K562 (cell line): Measurements from ENCODE around the gene C2orf92. TPM values are rescaled to one million over a fixed set of nuclear protein-coding genes. Genes with fewer than 3 reads are reported as not detected.
A peak's percentile ranks its signal among the peaks of the same experiment; 100 is the strongest.

ENCODE experiments used
- BMI1 ChIP-seq: fragments of 150-350 bp; IDR thresholded peaks from 2 replicates; pipeline ENCODE4 v1.6.1; 2014; ENCODE audit warnings: low read length
- DDX20 ChIP-seq: fragments of 450-650 bp; IDR thresholded peaks from 2 replicates; pipeline ENCODE4 v1.6.1; 2016; ENCODE audit warnings: missing genetic modification characterization, low read depth, mild to moderate bottlenecking, missing compliant biosample characterization, moderate library complexity
- FOS ChIP-seq: IDR thresholded peaks from 3 replicates; pipeline ENCODE4 v1.6.1; 2011; ENCODE audit not compliant: insufficient read length; ENCODE audit errors: extremely low read depth
- FOSL1 ChIP-seq: fragments of 200-800 bp; sonication (Bioruptor generic); conservative IDR thresholded peaks from 2 replicates; pipeline ENCODE4 v1.6.1; 2016; ENCODE audit warnings: missing genetic modification characterization, missing compliant biosample characterization
- HNRNPL ChIP-seq: fragments of 200-400 bp; formaldehyde crosslinking; IDR thresholded peaks from 2 replicates; pipeline ENCODE4 v1.6.1; 2017; ENCODE audit warnings: low read depth, mild to moderate bottlenecking, low read length
- IRF9 ChIP-seq: fragments of 450-650 bp; IDR thresholded peaks from 2 replicates; pipeline ENCODE4 v1.6.1; 2016; ENCODE audit warnings: missing biosample characterization, missing genetic modification characterization
- KLF10 ChIP-seq: fragments of 250-450 bp; sonication (Bioruptor Pico); IDR thresholded peaks from 2 replicates; pipeline ENCODE4 v1.6.1; 2021; ENCODE audit warnings: matching md5 sums
- NCOR1 ChIP-seq: fragments of 450-650 bp; IDR thresholded peaks from 2 replicates; pipeline ENCODE4 v1.6.1; 2016; ENCODE audit warnings: mild to moderate bottlenecking, moderate library complexity
- PRPF4 ChIP-seq: fragments of 200-400 bp; formaldehyde crosslinking; IDR thresholded peaks from one replicate; pipeline ENCODE4 v1.6.1; 2017; ENCODE audit warnings: low read length, low read depth, mild to moderate bottlenecking; ENCODE audit not compliant: insufficient read depth, poor library complexity, severe bottlenecking
- SPI1 ChIP-seq: IDR thresholded peaks from 2 replicates; pipeline ENCODE4 v1.6.1; 2011; ENCODE audit warnings: low read depth, low read length, control low read depth, borderline replicate concordance
- TBP ChIP-seq: optimal IDR thresholded peaks from 2 replicates; pipeline ENCODE3; 2011; ENCODE audit warnings: low read depth, low read length, improper control_type of control experiment
- ZKSCAN3 ChIP-seq: fragments of 250-450 bp; sonication (Bioruptor Pico); IDR thresholded peaks from 2 replicates; pipeline ENCODE4 v1.4.0; 2020
- ZNF165 ChIP-seq: fragments of 250-450 bp; sonication (Bioruptor Pico); IDR thresholded peaks from 2 replicates; pipeline ENCODE4 v1.4.0; 2020; ENCODE audit warnings: borderline replicate concordance
- ZNF232 ChIP-seq: sonication (generic); formaldehyde crosslinking; IDR thresholded peaks from 2 replicates; pipeline ENCODE4 v1.8.0; 2022; ENCODE audit warnings: mild to moderate bottlenecking, missing genetic modification reagents
- ZNF785 ChIP-seq: fragments of 250-450 bp; sonication (Bioruptor Pico); IDR thresholded peaks from 2 replicates; pipeline ENCODE4 v1.4.0; 2020; ENCODE audit warnings: mild to moderate bottlenecking
- polyA plus RNA-seq, 8 experiments: library from polyadenylated mRNA; depleted of rRNA in 4 of 8; stranded (reverse) in 5 of 8; unstranded in 3 of 8; fragments of >200 nt; fragmentation: Nextera tagmentation in 2 of 8; fragmentation: Illumina TruSeq in 1 of 8; extraction: Ambion mirVana in 2 of 8; extraction: Trizol in 1 of 8; gene quantifications; 2 replicates each; pipeline versions ENCODE4 v1.2.1 to v1.2.3, GENCODE V29; 2011 to 2014; ENCODE audit warnings: inconsistent platforms in 1 of 8, missing spikeins in 1 of 8
- total RNA-seq, 7 experiments: library from RNA; depleted of rRNA in 6 of 7; stranded (reverse); fragments of >200 nt in 6 of 7; fragmentation: Illumina TruSeq in 2 of 7; extraction: Trizol in 2 of 7; gene quantifications; 2 replicates each; pipeline versions ENCODE4 v1.2.1 to v1.2.3, GENCODE V29; 2011 to 2021; ENCODE audit warnings: low replicate concordance in 1 of 7
- TF ChIP-seq, protein P1 (sequence below): fragments of 450-650 bp; formaldehyde crosslinking; conservative IDR thresholded peaks from 2 replicates; pipeline ENCODE4 v1.4.0; 2022; ENCODE audit warnings: mild to moderate bottlenecking, missing genetic modification characterization
- TF ChIP-seq, protein P2 (sequence below): fragments of 250-450 bp; sonication (Bioruptor Pico); IDR thresholded peaks from 2 replicates; pipeline ENCODE4 v1.8.0; 2022; ENCODE audit warnings: inconsistent platforms
- TF ChIP-seq, protein P3 (sequence below): fragments of 200-800 bp; sonication (Bioruptor generic); IDR thresholded peaks from 2 replicates; pipeline ENCODE4 v1.6.1; 2017; ENCODE audit warnings: missing genetic modification characterization, missing compliant biosample characterization
- TF ChIP-seq, protein P4 (sequence below): sonication (generic); formaldehyde crosslinking; IDR thresholded peaks from 2 replicates; pipeline ENCODE4 v1.8.1; 2023; ENCODE audit warnings: missing genetic modification reagents, mild to moderate bottlenecking, borderline replicate concordance

The C2orf92 gene
- total and polyA plus RNA-seq, 9 of the 15 experiments (the other 6 are each of a cell fraction or from before 2014, with no cell fraction given), result 0.65 to 6.8 (median 3.6) TPM

- TF ChIP-seq, protein P1, sequence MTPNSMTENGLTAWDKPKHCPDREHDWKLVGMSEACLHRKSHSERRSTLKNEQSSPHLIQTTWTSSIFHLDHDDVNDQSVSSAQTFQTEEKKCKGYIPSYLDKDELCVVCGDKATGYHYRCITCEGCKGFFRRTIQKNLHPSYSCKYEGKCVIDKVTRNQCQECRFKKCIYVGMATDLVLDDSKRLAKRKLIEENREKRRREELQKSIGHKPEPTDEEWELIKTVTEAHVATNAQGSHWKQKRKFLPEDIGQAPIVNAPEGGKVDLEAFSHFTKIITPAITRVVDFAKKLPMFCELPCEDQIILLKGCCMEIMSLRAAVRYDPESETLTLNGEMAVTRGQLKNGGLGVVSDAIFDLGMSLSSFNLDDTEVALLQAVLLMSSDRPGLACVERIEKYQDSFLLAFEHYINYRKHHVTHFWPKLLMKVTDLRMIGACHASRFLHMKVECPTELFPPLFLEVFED (CRISPR knock-in tag), result no peak
- TF ChIP-seq, protein P2, sequence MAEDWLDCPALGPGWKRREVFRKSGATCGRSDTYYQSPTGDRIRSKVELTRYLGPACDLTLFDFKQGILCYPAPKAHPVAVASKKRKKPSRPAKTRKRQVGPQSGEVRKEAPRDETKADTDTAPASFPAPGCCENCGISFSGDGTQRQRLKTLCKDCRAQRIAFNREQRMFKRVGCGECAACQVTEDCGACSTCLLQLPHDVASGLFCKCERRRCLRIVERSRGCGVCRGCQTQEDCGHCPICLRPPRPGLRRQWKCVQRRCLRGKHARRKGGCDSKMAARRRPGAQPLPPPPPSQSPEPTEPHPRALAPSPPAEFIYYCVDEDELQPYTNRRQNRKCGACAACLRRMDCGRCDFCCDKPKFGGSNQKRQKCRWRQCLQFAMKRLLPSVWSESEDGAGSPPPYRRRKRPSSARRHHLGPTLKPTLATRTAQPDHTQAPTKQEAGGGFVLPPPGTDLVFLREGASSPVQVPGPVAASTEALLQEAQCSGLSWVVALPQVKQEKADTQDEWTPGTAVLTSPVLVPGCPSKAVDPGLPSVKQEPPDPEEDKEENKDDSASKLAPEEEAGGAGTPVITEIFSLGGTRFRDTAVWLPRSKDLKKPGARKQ (CRISPR knock-in tag), result no peak
- TF ChIP-seq KLF10, result no peak
- TF ChIP-seq FOS, result no peak
- TF ChIP-seq, protein P3, sequence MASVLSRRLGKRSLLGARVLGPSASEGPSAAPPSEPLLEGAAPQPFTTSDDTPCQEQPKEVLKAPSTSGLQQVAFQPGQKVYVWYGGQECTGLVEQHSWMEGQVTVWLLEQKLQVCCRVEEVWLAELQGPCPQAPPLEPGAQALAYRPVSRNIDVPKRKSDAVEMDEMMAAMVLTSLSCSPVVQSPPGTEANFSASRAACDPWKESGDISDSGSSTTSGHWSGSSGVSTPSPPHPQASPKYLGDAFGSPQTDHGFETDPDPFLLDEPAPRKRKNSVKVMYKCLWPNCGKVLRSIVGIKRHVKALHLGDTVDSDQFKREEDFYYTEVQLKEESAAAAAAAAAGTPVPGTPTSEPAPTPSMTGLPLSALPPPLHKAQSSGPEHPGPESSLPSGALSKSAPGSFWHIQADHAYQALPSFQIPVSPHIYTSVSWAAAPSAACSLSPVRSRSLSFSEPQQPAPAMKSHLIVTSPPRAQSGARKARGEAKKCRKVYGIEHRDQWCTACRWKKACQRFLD (CRISPR knock-in tag), result peak; percentile 94
- TF ChIP-seq SPI1, result peak; percentile 29; the same call in 1 of the 2 replicates
- no peak for TF ChIP-seq ZNF232 (CRISPR knock-in tag)
- TF ChIP-seq ZNF785, result no peak
- no peak for TF ChIP-seq IRF9 (tag)
- TF ChIP-seq, protein P4, sequence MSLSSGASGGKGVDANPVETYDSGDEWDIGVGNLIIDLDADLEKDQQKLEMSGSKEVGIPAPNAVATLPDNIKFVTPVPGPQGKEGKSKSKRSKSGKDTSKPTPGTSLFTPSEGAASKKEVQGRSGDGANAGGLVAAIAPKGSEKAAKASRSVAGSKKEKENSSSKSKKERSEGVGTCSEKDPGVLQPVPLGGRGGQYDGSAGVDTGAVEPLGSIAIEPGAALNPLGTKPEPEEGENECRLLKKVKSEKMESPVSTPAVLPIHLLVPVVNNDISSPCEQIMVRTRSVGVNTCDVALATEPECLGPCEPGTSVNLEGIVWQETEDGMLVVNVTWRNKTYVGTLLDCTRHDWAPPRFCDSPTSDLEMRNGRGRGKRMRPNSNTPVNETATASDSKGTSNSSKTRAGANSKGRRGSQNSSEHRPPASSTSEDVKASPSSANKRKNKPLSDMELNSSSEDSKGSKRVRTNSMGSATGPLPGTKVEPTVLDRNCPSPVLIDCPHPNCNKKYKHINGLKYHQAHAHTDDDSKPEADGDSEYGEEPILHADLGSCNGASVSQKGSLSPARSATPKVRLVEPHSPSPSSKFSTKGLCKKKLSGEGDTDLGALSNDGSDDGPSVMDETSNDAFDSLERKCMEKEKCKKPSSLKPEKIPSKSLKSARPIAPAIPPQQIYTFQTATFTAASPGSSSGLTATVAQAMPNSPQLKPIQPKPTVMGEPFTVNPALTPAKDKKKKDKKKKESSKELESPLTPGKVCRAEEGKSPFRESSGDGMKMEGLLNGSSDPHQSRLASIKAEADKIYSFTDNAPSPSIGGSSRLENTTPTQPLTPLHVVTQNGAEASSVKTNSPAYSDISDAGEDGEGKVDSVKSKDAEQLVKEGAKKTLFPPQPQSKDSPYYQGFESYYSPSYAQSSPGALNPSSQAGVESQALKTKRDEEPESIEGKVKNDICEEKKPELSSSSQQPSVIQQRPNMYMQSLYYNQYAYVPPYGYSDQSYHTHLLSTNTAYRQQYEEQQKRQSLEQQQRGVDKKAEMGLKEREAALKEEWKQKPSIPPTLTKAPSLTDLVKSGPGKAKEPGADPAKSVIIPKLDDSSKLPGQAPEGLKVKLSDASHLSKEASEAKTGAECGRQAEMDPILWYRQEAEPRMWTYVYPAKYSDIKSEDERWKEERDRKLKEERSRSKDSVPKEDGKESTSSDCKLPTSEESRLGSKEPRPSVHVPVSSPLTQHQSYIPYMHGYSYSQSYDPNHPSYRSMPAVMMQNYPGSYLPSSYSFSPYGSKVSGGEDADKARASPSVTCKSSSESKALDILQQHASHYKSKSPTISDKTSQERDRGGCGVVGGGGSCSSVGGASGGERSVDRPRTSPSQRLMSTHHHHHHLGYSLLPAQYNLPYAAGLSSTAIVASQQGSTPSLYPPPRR (CRISPR knock-in tag), result no peak
- TF ChIP-seq PRPF4, result no peak
- no peak for TF ChIP-seq NCOR1
- peak; percentile 24 for TF ChIP-seq TBP
- TF ChIP-seq HNRNPL, result no peak
- no peak for TF ChIP-seq FOSL1 (tag)
- no peak for TF ChIP-seq BMI1
- 0 out of 2 replicates have a peak, but pooled peaks have one; percentile 10 for TF ChIP-seq ZNF165 (CRISPR knock-in tag)
- TF ChIP-seq ZKSCAN3, result no peak
- no peak for TF ChIP-seq DDX20 (tag)
Observed at GRCh38 chr2:97645112-97645694, 24.3 kb upstream of the C2orf92 start (continued).
